WI38 (cell line): ENCODE data around the gene LRRTM3.

Source experiments
- H3K4me3 ChIP-seq: 2 replicates; pipeline ENCODE4 v1.5.1; 2011; ENCODE audit warnings: low read depth, mild to moderate bottlenecking, control low read depth, low read length
- CTCF ChIP-seq: IDR thresholded peaks from 2 replicates; pipeline ENCODE4 v1.5.1; 2012; ENCODE audit warnings: low read depth, mild to moderate bottlenecking, control low read depth, low read length

Gene LRRTM3

GRCh38 chr10:66888237-66888636 is 37.6 kb upstream of the LRRTM3 start:
- no peak for TF ChIP-seq CTCF
- no peak overlapping the region for H3K4me3 ChIP-seq

- TF ChIP-seq CTCF: no peak
- no peak overlapping the region for H3K4me3 ChIP-seq
These were observed 33.0 kb upstream of the LRRTM3 start for GRCh38 chr10:66892871-66893270.

GRCh38 chr10:66910671-66911070 is 15.2 kb upstream of the LRRTM3 start:
- TF ChIP-seq CTCF: no peak
- H3K4me3 ChIP-seq: no peak overlapping the region

- H3K4me3 ChIP-seq: no peak overlapping the region
- TF ChIP-seq CTCF: no peak
These were observed 9.8 kb upstream of the LRRTM3 start for GRCh38 chr10:66916030-66916429.

GRCh38 chr10:66917104-66917503 is 8.7 kb upstream of the LRRTM3 start:
- no peak overlapping the region for H3K4me3 ChIP-seq
- TF ChIP-seq CTCF: no peak

- TF ChIP-seq CTCF: no peak
- no peak overlapping the region for H3K4me3 ChIP-seq
These were observed 6.6 kb upstream of the LRRTM3 start for GRCh38 chr10:66919248-66919647.

GRCh38 chr10:66924674-66925345 is 1.0 kb upstream of the LRRTM3 start:
- H3K4me3 ChIP-seq: no peak overlapping the region
- TF ChIP-seq CTCF: no peak
